Stimulated activated CD8-positive, alpha-beta memory T cell treated with anti-CD3 and anti-CD28 coated beads, Interleukin-2, amount 100 ng/mL, for 1 hour (primary cell): ENCODE measurements around the gene MAGEB6B.
"Not testable (repeated sequence)": the region's sequence is repeated elsewhere in the genome, so short reads cannot be mapped to it uniquely, and the experiment has no call there.

ENCODE experiments used
- DNase-seq, 2 donors: peaks; one replicate each; pipeline ENCODE4 v3.0.0-alpha.2; 2020; ENCODE audit warnings: low read depth in 2 of 2

MAGEB6B gene

GRCh38 chrX:26160301-26160700, at the start of gene MAGEB6B:
Gene MAGEB6B (plus strand): TSS chrX:26160601. CDS start chrX:26160601, 0 bp downstream.
- no peak for DNase-seq

- DNase-seq, result no peak
Measured at GRCh38 chrX:26138274-26138673, 22.1 kb upstream of the MAGEB6B start, which contains the start of gene MAGEB18. Gene MAGEB18 (plus strand): TSS chrX:26138343. CDS start chrX:26138986, 643 bp downstream.

- DNase-seq, result no peak
Measured at GRCh38 chrX:26146024-26146423, 14.4 kb upstream of the MAGEB6B start.

- no peak for DNase-seq
Measured at GRCh38 chrX:26192204-26192603, 31.8 kb downstream of the MAGEB6B start, which contains the start of gene MAGEB6. Gene MAGEB6 (plus strand): TSS chrX:26192440. CDS start chrX:26193847, 1,407 bp downstream.

- no peak for DNase-seq
Measured at GRCh38 chrX:26203561-26203960, 43.2 kb downstream of the MAGEB6B start.

- not testable (repeated sequence) for DNase-seq
Measured at GRCh38 chrX:26204717-26205116, 44.3 kb downstream of the MAGEB6B start.

- DNase-seq, result no peak
Measured at GRCh38 chrX:26208012-26208411, 47.6 kb downstream of the MAGEB6B start.
